ENCODE data around the gene IGF2BP2. TPM values are rescaled to one million over a fixed set of nuclear protein-coding genes. Genes with fewer than 3 reads are reported as not detected.

The IGF2BP2 gene
- total and polyA plus RNA-seq, 2 of the 13 experiments (the other 11 are each of a cell fraction or from before 2014, with no cell fraction given), result 6.5 to 46.0 TPM

DNA sequence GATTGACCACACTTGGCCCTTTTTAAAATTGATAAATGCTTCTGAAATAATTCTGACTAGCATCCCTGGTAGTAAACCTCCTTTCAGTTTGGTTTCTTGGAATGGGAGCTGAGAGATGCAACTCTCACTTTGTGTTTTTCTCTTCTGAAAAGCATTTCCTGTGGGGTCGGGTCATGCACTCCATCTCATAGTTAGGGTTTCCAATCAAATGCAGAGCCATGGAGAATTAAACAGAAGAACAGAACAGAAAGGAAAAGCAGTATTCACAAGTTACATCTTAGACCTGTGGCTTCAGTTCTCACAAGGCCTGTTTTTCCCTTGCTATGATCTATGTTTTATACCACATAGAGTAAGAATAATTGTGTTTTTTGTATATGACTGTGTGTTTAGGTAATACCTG is 199.1 kb downstream of the IGF2BP2 start:
- Histone ChIP-seq H3K27me3 (ENCODE audit: control insufficient read depth in 1 of 2, insufficient read depth in 2 of 2, low read length in 2 of 2) (no peaks in the 10 kb centered on the region), H3K79me2 (ENCODE audit: insufficient read depth, low read length) (no peaks in the 10 kb centered on the region), H2AFZ (ENCODE audit: low read length) (no peak overlapping the region), H3K4me3 (replicated peaks in 1 of 3; ENCODE audit: insufficient read depth in 1 of 3, low read depth in 2 of 3, low read length in 3 of 3) (no peak overlapping the region), H3K4me2 (ENCODE audit: low read depth, low read length) (no peak overlapping the region), H3K27ac (ENCODE audit: extremely low read length, insufficient read depth, low read length) (no peak overlapping the region), H3K9me3 (ENCODE audit: low read length) (no peaks in the 10 kb centered on the region), H3K36me3 (replicated peaks in 1 of 2; ENCODE audit: control insufficient read depth in 1 of 2, insufficient read depth in 2 of 2, low read length in 2 of 2) (peaks cover 5 to 29% of the 10 kb centered on the region in 2 experiments; a peak in 3 of 5 replicates), H3K4me1 (ENCODE audit: insufficient read depth, low read length) (no peaks in the 10 kb centered on the region), H4K20me1 (ENCODE audit: insufficient read depth, low read length) (no peaks in the 10 kb centered on the region), H3K9ac (ENCODE audit: insufficient read depth, low read depth, low read length) (no peak overlapping the region)
- 100% methylated on average over 1 of the region's 1 CpG for WGBS (ENCODE audit: low lambda C conversion rate)
- CTCF ChIA-PET (ENCODE audit: low intra/inter-chr PET ratio, low total read pairs), result no interaction called here
- no peak for DNase-seq (ENCODE audit: low spot score)
- no peak for TF ChIP-seq FOXJ3 (CRISPR knock-in tag; IDR thresholded peaks at IDR 0.05; ENCODE audit: borderline replicate concordance)
- no peak for TF ChIP-seq HOXA5 (CRISPR knock-in tag; IDR thresholded peaks at IDR 0.05)
- TF ChIP-seq NR3C1 (CRISPR knock-in tag; IDR thresholded peaks at IDR 0.05), result no peak
- no peak for TF ChIP-seq EED (CRISPR knock-in tag; IDR thresholded peaks at IDR 0.05)
- no peak for TF ChIP-seq GABPB1 (CRISPR knock-in tag; IDR thresholded peaks at IDR 0.05)
- no peak for TF ChIP-seq ZNF282 (IDR thresholded peaks at IDR 0.05; ENCODE audit: partially characterized antibody)
- TF ChIP-seq JUN (CRISPR knock-in tag; IDR thresholded peaks at IDR 0.05), result no peak
- TF ChIP-seq ZNF331 (CRISPR knock-in tag; IDR thresholded peaks at IDR 0.05), result no peak
- TF ChIP-seq ZNF543 (CRISPR knock-in tag; IDR thresholded peaks at IDR 0.05), result no peak
- no peak for TF ChIP-seq ZC3H13 (CRISPR knock-in tag; IDR thresholded peaks at IDR 0.05)
- TF ChIP-seq ZSCAN29 (CRISPR knock-in tag; conservative IDR thresholded peaks at IDR 0.05), result no peak
- TF ChIP-seq, protein P1, sequence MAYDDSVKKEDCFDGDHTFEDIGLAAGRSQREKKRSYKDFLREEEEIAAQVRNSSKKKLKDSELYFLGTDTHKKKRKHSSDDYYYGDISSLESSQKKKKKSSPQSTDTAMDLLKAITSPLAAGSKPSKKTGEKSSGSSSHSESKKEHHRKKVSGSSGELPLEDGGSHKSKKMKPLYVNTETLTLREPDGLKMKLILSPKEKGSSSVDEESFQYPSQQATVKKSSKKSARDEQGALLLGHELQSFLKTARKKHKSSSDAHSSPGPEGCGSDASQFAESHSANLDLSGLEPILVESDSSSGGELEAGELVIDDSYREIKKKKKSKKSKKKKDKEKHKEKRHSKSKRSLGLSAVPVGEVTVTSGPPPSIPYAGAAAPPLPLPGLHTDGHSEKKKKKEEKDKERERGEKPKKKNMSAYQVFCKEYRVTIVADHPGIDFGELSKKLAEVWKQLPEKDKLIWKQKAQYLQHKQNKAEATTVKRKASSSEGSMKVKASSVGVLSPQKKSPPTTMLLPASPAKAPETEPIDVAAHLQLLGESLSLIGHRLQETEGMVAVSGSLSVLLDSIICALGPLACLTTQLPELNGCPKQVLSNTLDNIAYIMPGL (CRISPR knock-in tag; IDR thresholded peaks at IDR 0.05; ENCODE audit: borderline replicate concordance in 1 of 2, low read depth in 1 of 2), result no peak
- intact Hi-C loops (cut with micrococcal nuclease; ENCODE audit: unreplicated experiment) (no loop called here), in situ Hi-C loops (cut with HindIII; ENCODE audit: extremely low pct_ligation_motif_present, low pct_unique_long_range_greater_than_20kb) (no loop called here)
- ATAC-seq, result no peak
- POLR2A ChIA-PET, result no interaction called here
- FAIRE-seq, result no peak
- BruUV-seq (replicated peaks), result no TSS peak
